Right atrium auricular region (tissue), 2 donors: ENCODE results near the gene KCNA2. TPM values are rescaled to one million over a fixed set of nuclear protein-coding genes. Genes with fewer than 3 reads are reported as not detected.

Experiments used
- DNase-seq: peaks from one replicate; pipeline ENCODE4 v3.0.0-alpha.2; 2019; ENCODE audit warnings: low spot score
- H3K27ac ChIP-seq, 2 donors: fragments of 200-600 bp; sonication (generic); 1 replicate in 1 of 2; 2 replicates in 1 of 2; pipeline ENCODE4 v1.5.1; 2016 to 2019
- H3K27me3 ChIP-seq, 2 donors: fragments of 200-600 bp; sonication (generic); one replicate each; pipeline versions ENCODE4 v1.5.1 to v1.6.0; 2017 to 2019
- H3K36me3 ChIP-seq: fragments of 200-600 bp; sonication (generic); one replicate; pipeline ENCODE4 v1.5.1; 2016
- H3K4me1 ChIP-seq, 2 donors: fragments of 200-600 bp; sonication (generic); one replicate each; pipeline versions ENCODE4 v1.5.1 to v1.6.0; 2017 to 2019
- H3K4me3 ChIP-seq, 2 donors: fragments of 200-600 bp; sonication (generic); 1 replicate in 1 of 2; 2 replicates in 1 of 2; pipeline ENCODE4 v1.5.1; 2017 to 2019; ENCODE audit warnings: mild to moderate bottlenecking in 1 of 2, moderate library complexity in 1 of 2
- H3K9me3 ChIP-seq, 2 donors: fragments of 200-600 bp; sonication (generic); one replicate each; pipeline ENCODE4 v1.5.1; 2019
- total RNA-seq, 2 donors: library from RNA; depleted of rRNA; stranded (reverse); fragments of >200 nt; gene quantifications; one replicate each; pipeline ENCODE4 v1.1.0, GENCODE V29; 2016
- TF ChIP-seq, protein P1 (sequence below), 2 donors: fragments of 200-600 bp; sonication (generic); IDR thresholded peaks; one replicate each; pipeline ENCODE4 v1.5.1; 2019; ENCODE audit warnings: antibody characterized with exemption in 2 of 2

Gene KCNA2
- total RNA-seq, 2 donors from 2014 or later: 0.28 to 0.78 TPM

DNA sequence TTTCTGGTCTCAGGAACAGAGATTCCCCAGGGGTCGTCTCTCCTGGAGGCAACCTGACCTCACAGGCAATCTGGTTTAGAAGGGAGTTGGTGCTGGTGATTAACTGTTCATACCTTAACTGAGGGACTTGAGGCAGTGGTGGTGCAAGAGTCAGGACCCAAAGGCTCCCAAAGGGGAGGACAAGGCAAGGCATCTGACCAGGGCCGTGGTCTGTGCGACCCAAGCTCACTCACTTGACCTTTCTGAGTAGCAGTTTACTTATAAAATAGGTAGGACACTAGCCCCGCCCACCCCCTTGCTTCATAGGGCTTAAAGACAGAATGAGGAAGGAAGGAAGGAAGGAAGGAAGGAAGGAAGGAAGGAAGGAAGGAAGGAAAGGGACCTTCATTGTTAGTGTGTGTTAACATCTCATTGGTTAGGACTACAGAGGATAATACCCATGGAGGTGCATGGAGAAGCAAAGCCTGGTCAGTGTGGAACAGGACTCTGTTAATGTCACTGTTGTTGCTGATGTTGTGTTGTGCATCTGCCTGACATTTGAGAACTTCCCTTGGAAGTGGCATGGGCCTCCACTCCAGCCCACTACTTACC, 4.6 kb upstream of the KCNA2 start:
- Histone ChIP-seq H3K4me1 (peaks cover 0 to 21% of the 10 kb centered on the region in 2 donors), H3K36me3 (no peaks in the 10 kb centered on the region), H3K27ac (no peak overlapping the region), H3K9me3 (no peaks in the 10 kb centered on the region), H3K27me3 (no peaks in the 10 kb centered on the region), H3K4me3 (no peak overlapping the region)
- DNase-seq: no peak
- TF ChIP-seq, protein P1, sequence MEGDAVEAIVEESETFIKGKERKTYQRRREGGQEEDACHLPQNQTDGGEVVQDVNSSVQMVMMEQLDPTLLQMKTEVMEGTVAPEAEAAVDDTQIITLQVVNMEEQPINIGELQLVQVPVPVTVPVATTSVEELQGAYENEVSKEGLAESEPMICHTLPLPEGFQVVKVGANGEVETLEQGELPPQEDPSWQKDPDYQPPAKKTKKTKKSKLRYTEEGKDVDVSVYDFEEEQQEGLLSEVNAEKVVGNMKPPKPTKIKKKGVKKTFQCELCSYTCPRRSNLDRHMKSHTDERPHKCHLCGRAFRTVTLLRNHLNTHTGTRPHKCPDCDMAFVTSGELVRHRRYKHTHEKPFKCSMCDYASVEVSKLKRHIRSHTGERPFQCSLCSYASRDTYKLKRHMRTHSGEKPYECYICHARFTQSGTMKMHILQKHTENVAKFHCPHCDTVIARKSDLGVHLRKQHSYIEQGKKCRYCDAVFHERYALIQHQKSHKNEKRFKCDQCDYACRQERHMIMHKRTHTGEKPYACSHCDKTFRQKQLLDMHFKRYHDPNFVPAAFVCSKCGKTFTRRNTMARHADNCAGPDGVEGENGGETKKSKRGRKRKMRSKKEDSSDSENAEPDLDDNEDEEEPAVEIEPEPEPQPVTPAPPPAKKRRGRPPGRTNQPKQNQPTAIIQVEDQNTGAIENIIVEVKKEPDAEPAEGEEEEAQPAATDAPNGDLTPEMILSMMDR (IDR thresholded peaks at IDR 0.05): no peak

DNA sequence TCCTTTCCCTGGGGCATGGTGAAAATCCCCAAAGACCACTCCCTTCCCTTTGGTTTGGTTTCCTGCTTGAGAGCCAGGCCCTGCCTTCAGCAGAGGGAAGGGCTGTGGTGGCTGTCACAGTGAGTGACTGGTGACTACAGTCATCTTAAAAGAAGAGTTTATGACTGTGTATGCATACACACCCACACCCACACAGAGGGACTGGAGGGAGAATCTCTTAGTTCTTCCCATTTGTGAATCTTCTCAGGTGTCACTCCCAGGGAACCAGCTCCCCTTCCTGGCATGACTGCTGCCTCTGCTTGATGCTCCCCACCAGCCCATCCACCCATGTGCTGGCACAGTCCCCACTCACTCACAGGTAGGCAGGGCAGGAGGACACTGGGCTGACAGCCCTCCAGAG, 3.9 kb upstream of the KCNA2 start:
- H3K9me3 ChIP-seq: no peaks in the 10 kb centered on the region
- peaks cover 0 to under 1% of the 10 kb centered on the region in 2 donors for H3K27me3 ChIP-seq
- TF ChIP-seq, protein P1 (IDR thresholded peaks at IDR 0.05): no peak
- H3K36me3 ChIP-seq: no peaks in the 10 kb centered on the region
- H3K4me3 ChIP-seq: no peak overlapping the region
- no peak overlapping the region for H3K27ac ChIP-seq
- no peak for DNase-seq
- H3K4me1 ChIP-seq: peaks cover 0 to 28% of the 10 kb centered on the region in 2 donors

DNA sequence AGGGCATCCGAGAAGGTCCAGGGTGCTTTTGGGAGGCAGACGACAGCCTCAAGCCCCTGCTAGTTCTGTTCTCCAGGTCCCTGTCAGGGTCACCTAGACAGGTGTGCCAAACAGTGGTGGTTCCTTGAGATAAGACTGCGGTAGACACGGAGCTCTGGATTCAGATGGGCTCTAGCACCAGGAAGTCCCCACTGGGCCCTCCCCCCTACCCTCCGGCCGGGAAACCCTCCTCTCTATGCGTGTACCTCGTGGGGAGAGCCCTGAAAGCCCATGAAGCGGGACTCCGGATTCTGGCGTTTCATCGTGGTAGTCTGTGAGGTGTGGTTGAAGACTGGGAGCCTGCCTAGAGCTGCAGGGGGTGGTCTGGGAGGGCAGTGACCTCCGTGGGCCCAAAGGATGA, 2.1 kb upstream of the KCNA2 start:
- peaks cover 0 to 29% of the 10 kb centered on the region in 2 donors for H3K4me1 ChIP-seq
- no peak for DNase-seq
- no peaks in the 10 kb centered on the region for H3K36me3 ChIP-seq
- H3K27ac ChIP-seq: no peak overlapping the region
- H3K9me3 ChIP-seq: no peaks in the 10 kb centered on the region
- peaks cover 0 to 6% of the 10 kb centered on the region in 2 donors for H3K27me3 ChIP-seq
- TF ChIP-seq, protein P1 (IDR thresholded peaks at IDR 0.05): no peak
- no peak overlapping the region for H3K4me3 ChIP-seq

DNA sequence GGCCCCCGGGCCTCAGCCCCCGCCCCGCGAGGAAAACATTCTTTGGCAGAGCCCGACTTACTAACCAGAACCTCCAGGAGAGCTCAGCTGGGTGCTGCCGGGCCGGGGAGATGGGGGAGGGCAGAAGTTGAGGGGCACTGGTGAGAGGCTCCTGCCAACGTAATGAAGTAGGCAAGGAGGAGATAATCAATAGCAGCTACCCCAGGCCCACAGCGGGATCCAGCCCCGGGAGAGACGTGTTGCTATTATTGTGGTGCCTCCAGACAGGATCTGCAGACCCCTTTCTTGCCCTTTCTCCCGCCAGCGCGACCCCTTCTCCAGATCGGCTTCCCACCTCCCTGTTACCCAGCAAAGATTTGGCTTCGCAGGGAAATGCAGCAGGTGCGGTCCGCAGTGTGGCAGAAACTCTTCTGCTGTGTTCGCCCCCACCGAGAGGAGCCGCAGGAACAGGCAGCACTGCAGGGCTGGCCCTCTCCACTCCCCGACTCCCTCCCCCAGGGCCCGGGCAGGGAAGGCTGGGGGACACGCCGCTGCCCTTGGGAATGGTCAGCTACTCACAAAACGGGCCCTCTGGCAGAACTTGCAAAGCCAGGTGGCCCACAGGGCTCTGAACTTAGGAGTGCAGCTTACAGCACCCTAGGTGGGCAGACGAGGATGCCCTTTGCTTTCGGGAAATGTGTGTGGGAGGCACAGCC, 1.5 kb upstream of the KCNA2 start:
- H3K36me3 ChIP-seq: no peaks in the 10 kb centered on the region
- peaks cover 0 to 29% of the 10 kb centered on the region in 2 donors for H3K4me1 ChIP-seq
- peak overlapping the region; percentile 46 to 63 for H3K4me3 ChIP-seq
- H3K27me3 ChIP-seq: peaks cover 0 to 6% of the 10 kb centered on the region in 2 donors
- H3K27ac ChIP-seq: no peak overlapping the region
- no peak for DNase-seq
- no peaks in the 10 kb centered on the region for H3K9me3 ChIP-seq
- TF ChIP-seq, protein P1 (IDR thresholded peaks at IDR 0.05): no peak

DNA sequence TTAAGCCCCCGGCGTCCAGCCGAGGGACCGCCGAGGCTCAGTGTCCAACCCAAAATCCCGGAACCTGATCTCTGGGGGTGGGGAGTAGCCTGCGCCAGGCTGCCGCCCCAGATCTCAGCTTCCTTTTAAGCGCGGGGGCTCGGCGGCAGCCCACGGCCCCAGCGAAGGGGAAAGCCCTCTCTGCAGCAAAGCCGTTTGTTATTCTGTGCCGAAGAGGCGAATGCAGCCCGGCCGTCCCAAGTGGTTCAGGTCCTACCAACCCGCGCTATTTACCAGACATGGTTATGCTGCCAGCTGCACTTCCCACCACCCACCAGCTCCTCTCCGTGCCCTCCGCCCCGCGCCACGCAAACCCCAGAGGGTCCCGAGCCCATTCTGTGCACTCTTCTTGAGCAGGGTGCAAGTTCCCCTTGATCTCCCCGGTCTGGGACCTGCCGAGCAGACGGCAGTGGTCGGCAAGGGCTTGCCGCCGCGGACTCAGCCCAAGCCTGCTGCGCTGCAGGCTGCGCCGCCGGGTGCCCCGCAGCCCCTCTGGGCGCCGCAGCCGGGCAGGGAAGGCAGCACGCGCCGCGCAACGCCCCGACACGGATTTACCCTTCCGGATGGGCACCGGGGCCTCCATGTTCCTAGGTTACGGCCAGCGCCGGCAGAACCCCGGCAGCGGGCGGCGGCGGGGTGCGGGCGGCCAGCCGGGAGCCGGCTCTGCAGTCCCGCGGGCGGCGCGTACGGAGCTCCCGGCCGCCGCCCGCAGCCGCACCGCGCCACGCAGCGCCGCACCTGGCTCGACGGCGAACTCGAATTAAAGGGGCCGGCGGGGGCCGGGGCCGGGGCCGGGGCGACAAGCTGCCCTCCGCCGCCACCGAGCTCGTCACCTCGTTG, 738 bp upstream of the KCNA2 start:
- TF ChIP-seq, protein P1 (IDR thresholded peaks at IDR 0.05): no peak
- Histone ChIP-seq H3K9me3 (no peaks in the 10 kb centered on the region), H3K27ac (peak overlapping the region; percentile 20 to 51), H3K36me3 (no peaks in the 10 kb centered on the region), H3K27me3 (peaks cover 0 to 6% of the 10 kb centered on the region in 2 donors), H3K4me1 (peaks cover 0 to 29% of the 10 kb centered on the region in 2 donors), H3K4me3 (peak overlapping the region; percentile 46 to 63)
- no peak for DNase-seq
